ENCODE results near the gene ZNF281. TPM values are rescaled to one million over a fixed set of nuclear protein-coding genes. Genes with fewer than 3 reads are reported as not detected.

ZNF281 gene
- total RNA-seq (2014; rRNA removed; shearing (Covaris generic)) = 17.2 and 24.3 TPM in 2 replicates

GRCh38 chr1:200409761-200410565, at the start of gene ZNF281:
ZNF281 (minus strand) TSS chr1:200410036; CDS start chr1:200409705, 331 bp downstream.
- DNase-seq (ENCODE audit: low read depth) = peak; percentile 92

GRCh38 chr1:200458780-200459179, 48.9 kb upstream of the ZNF281 start:
- DNase-seq (ENCODE audit: low read depth) = no peak

- no peak for DNase-seq (ENCODE audit: low read depth)
Observed at GRCh38 chr1:200457810-200458209, 48.0 kb upstream of the ZNF281 start.

GRCh38 chr1:200454425-200454824, 44.6 kb upstream of the ZNF281 start:
- no peak for DNase-seq (ENCODE audit: low read depth)

- DNase-seq (ENCODE audit: low read depth) = peak; percentile 52
Observed at GRCh38 chr1:200453553-200453905, 43.7 kb upstream of the ZNF281 start.

GRCh38 chr1:200452850-200453552, 43.2 kb upstream of the ZNF281 start:
- no peak for DNase-seq (ENCODE audit: low read depth)

- no peak for DNase-seq (ENCODE audit: low read depth)
Observed at GRCh38 chr1:200448034-200448762, 38.4 kb upstream of the ZNF281 start.

GRCh38 chr1:200445213-200445612, 35.4 kb upstream of the ZNF281 start:
- peak; percentile 83 for DNase-seq (ENCODE audit: low read depth)

GRCh38 chr1:200444478-200444877, 34.6 kb upstream of the ZNF281 start:
- no peak for DNase-seq (ENCODE audit: low read depth)

GRCh38 chr1:200443860-200444259, 34.0 kb upstream of the ZNF281 start:
- DNase-seq (ENCODE audit: low read depth) = no peak

- no peak for DNase-seq (ENCODE audit: low read depth)
Observed at GRCh38 chr1:200442537-200443156, 32.8 kb upstream of the ZNF281 start.

- no peak for DNase-seq (ENCODE audit: low read depth)
Observed at GRCh38 chr1:200442023-200442422, 32.2 kb upstream of the ZNF281 start.

- peak; percentile 51 for DNase-seq (ENCODE audit: low read depth)
Observed at GRCh38 chr1:200438911-200439310, 29.1 kb upstream of the ZNF281 start.

- DNase-seq (ENCODE audit: low read depth) = peak; percentile 43
Observed at GRCh38 chr1:200438413-200438812, 28.6 kb upstream of the ZNF281 start.

GRCh38 chr1:200437556-200438203, 27.8 kb upstream of the ZNF281 start:
- peak; percentile 46 for DNase-seq (ENCODE audit: low read depth)

- DNase-seq (ENCODE audit: low read depth) = no peak
Observed at GRCh38 chr1:200437088-200437487, 27.3 kb upstream of the ZNF281 start.

GRCh38 chr1:200436436-200436835, 26.6 kb upstream of the ZNF281 start:
- DNase-seq (ENCODE audit: low read depth) = no peak

- peak; percentile 81 for DNase-seq (ENCODE audit: low read depth)
Observed at GRCh38 chr1:200435200-200435780, 25.5 kb upstream of the ZNF281 start.

- DNase-seq (ENCODE audit: low read depth) = no peak
Observed at GRCh38 chr1:200433586-200433985, 23.8 kb upstream of the ZNF281 start.

GRCh38 chr1:200432586-200432985, 22.8 kb upstream of the ZNF281 start:
- peak; percentile 24 for DNase-seq (ENCODE audit: low read depth)

- DNase-seq (ENCODE audit: low read depth) = peak; percentile 87
Observed at GRCh38 chr1:200429221-200429751, 19.4 kb upstream of the ZNF281 start.
